HG03175 (cell line): ENCODE results near the gene ST6GALNAC2.

ENCODE experiments used
- ATAC-seq: cut with Tn5 transposase; IDR thresholded peaks from one replicate; pipeline ENCODE4 v1.9.1; 2021; ENCODE audit warnings: mild to moderate bottlenecking, moderate library complexity; ENCODE audit not compliant: unreplicated experiment

Gene ST6GALNAC2

DNA sequence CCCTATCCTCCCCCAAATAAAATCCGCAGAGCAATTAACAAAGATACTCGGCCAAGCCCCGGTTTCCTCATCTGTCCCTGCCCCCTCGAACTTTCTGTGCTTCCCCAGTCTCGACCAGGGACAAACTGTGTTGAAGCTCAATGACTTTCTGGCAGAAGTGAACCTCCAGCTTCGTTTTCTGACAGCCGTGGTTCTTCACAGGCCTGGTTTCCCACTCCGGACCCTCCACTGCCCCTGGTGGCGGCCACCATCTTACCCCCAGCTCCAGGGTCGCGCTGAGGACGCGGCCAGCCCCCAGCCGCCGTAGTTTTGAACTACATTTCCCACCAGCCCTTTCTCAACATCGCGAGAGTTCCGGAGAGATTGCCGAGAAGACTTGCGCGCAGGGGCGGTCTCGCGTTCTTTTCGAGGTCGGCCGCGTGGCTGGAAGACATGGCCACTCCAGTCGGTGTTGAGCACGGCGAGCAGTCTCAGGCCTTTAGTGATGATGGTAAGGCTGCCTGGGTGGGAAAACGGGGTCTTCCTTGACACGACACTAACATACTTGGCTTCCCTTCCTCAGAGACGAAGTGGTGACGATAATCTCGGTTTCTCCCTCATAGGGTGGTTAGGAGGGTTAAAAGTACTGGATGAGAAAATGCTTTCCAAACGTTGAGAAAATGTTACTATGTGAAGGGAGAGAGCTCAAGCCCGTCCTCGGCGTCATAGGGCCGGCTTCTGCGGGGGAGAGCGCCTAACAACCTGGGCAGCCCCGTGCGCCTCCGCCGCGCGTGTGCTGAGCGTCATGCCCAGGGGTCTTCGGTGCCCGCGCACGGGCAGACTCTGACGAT lies 28.1 kb downstream of the ST6GALNAC2 start:
- ATAC-seq, result peak; percentile 87

- ATAC-seq, result no peak
Measured at GRCh38 chr17:76556765-76557367, 28.8 kb downstream of the ST6GALNAC2 start.

- no peak for ATAC-seq
Measured at GRCh38 chr17:76554131-76554530, 31.5 kb downstream of the ST6GALNAC2 start.

DNA sequence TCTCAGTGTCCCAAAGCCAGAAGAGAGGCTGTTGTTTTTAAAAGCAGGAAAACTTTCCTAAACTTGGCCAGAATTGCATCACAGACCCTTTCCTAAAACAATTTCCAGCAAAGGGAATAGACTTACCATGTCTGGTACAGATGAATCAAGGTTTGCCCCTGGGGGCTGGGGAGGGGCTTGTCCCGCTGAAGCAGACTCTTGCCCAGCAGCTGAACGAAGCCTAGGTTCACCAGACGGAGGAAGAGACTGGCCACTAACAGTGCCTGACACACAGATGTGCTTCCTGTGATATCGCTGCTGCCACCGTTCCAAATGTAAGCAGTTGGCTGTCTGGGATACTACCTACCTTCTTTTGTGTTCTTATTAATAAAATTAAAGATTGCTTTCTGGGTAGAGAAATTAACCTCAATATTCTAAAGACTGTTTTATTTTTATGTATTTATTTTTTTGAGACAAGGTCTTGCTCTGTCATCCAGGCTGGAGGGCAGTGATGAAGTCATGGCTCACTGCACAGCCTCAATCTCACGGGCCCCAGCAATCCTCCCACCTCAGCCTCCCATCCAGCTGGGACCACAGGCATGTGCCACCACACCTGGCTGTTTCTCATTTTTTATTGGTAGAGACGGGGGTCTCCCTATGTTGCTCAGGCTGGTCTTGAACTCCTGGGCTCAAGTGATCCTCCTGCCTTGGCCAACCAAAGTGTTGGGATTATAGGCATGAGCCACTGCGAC lies 32.3 kb downstream of the ST6GALNAC2 start:
- ATAC-seq, result no peak

- ATAC-seq, result no peak
Measured at GRCh38 chr17:76551685-76552084, 34.0 kb downstream of the ST6GALNAC2 start.

DNA sequence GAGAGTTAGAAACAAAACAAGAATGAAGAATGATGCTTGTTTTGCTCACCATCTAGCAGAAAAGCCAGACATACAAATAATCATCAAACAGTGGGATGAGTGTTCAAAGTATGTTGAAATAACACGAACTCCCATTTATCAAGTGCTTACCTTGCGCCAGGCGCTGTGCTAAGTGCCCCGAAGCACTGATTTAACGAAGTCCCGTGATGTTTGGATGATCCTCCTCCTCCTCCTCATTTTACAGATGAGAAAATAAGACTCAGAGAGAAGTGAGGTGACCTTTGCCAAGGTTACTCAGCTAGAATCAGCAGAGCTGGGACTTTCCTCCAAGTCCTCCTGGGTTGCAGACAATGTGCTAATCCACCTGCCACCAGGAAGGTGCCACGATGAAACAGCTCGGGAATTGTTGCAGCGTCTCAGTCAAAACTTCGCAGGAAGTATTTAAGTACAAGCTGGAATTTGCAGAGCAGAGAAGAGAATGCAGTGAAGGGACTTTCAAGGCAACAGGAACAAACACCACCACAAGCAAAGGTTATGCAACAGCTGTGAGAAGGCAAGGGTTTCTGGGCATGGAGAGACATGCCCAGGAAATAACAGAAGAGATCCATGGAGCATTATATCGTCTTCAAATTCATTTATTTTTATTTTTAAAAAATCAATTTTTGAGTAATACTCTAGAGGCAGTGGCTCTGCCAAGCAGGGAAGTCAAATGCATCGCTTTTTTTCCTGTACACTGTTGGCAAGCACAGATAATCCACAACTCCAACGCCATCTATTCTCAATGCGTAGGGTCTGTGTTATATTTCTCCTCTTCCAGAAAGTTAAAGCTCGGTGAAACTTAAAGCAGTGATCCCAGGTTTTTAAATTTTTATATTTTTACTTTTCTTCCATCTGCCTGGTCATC lies 34.7 kb downstream of the ST6GALNAC2 start:
- no peak for ATAC-seq

- no peak for ATAC-seq
Measured at GRCh38 chr17:76549539-76549938, 36.1 kb downstream of the ST6GALNAC2 start.

GRCh38 chr17:76549215-76549518 lies 36.5 kb downstream of the ST6GALNAC2 start:
- no peak for ATAC-seq

GRCh38 chr17:76548378-76549214 lies 37.1 kb downstream of the ST6GALNAC2 start:
- no peak for ATAC-seq

DNA sequence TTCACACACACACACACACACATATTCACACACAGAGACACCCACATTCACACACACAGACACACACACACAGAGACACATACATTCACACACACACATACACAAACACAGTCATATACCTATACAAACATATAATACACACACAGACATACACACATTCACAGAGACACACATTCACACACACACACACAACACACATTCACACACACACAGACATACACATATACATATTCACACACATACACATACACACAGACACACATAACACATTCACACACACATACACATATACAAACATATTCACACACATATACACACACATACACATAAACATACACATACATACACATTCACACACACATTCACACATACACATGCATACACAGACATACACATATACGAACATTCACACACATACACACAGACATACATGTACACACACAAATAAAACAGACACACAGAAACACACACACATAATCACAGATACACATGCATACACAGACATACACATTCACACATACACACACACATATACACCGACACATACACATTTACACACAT lies 37.9 kb downstream of the ST6GALNAC2 start:
- no peak for ATAC-seq

DNA sequence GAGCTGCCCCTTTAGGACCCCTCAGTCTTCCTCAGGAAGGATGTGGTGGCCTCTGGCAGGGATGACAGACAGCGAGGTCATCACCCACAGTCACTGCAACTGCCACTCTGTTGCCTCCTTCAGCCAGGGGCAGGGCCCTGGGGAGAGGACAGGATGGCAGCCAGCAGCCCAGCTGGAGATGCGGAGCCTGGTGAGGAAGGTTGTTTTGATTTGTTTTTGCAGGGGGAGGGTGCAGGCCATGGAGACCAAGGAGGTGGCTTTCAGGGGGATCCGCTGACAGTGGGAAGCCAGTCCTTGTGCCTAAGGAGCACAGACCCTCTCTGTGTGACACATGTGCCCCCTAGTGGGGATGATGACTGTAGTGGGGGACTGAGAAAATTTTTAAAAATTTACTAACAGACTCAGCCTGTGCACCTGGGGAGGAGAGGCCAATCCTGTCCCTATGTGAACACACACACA lies 38.4 kb downstream of the ST6GALNAC2 start:
- ATAC-seq, result no peak

GRCh38 chr17:76546556-76547182 lies 39.0 kb downstream of the ST6GALNAC2 start:
- ATAC-seq, result no peak

DNA sequence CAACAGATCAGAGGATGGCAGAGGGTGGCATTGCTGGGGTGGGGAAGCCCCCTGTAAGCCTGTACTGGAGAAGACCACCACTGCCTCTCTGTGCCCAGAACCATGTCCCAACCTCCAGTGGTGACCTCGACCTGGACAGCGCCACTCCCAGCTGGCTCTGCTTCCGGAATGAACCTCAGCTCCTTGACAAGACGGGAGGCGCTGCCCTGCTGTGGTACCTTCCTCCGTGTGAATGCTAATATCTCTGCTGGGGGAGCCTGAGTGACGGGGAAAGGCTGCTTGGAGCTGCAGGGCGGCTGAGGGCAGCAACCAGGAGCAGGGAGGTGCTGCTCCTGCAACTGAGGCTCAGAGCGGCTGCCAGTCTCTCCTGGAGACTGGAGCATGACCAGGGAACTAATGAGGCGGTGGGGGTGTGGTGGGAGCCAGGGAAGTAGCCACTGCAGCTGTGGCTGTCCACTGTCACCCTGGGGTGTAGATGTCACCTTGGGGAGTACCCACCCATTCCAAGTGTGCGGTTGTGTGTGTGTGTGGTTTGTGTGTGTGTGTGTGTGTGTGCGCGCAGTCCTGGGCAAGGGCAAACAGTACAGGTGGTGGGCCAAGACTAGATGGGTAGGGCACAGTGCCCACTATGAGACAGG lies 39.6 kb downstream of the ST6GALNAC2 start:
- ATAC-seq, result no peak

DNA sequence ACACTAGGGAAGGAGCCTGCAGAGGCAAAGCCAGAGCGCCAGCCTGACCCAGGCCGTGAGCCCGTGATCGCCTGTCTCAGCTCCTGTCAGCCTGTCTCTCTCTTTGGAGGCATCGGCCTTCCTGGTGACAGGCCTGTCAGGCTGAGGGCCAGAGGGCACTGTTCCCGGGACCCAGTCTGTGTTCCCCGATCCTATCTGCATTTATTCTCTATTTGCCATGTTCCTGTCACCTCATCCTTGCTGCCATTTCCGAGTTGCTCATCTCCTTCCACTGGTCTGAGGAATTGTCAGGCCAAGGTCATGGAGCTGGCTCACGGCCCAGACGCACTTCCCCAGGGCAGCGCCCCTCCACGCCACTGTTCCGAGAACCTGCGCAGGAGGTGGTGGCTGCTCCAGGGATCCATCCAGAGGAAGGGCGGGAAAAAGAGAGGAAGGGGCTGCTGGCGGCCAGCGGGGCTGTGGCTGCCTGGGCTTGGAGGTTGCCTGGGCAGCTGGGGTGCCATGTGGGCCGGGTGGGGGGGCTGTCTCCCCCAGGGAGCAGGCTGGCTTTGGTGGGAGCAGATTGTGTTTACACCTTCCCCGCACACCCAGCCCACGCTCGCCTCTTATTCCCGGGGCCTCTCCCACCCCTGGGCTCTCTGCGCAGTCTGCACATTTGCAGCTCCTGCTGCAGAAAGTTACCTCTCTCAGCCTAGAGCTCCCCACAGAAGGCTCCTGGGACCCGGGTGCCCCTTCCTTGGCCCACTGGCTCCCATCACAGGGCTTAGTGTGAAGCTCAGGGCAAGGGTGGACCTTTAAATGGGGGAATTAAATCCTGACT lies 40.9 kb downstream of the ST6GALNAC2 start:
- ATAC-seq, result no peak

DNA sequence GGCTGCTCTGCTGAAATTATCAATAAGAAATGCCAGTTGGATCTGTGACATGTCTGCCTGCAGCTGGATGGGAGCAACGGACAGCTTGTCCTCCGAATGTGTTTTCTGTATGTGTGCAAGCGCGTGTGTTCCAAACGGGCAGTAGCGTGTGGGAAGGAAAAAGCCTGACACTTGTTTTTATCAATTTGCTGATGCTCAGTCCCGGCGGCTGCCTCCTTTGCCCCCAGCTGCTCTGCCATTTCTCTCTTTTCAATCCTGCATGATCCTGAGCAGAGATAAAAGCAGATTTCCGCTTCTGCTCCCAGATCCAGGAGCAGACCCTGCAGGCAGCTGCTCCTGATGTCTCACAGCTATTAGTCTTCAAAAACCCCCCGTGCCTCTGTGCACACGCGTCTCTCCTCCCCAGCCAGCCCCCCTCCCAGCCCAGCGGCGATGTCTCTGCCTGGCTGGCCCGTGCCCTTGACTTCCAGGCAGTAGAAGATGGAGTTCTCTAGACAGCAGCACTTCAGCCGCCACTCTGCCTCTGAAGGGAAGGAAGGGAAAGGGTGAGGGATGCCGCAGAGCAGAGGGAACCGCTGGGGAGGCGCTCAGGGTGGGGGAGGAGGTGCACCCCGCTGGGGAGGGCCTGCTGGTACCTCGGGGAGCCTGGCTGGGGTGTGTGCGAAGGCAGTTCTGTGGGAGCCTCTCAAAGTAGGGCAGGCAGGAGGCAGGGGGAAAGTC lies 41.7 kb downstream of the ST6GALNAC2 start:
- ATAC-seq, result no peak

DNA sequence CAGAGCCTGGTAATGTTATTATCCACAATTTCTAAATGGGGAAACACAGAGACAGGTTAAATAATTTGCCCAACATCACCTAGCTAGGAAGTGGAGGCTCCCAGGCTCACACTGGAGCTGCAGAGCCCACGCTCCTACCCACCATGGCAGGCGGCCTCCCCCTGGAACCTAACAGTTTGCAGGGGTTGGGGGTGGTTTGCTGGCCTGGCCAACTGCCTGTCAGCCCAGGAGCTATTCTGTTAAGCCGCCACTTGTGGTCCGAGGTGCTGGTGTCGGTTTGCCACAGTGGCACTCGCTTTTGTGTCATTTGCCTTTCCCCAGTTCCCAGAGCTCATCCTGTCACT lies 42.2 kb downstream of the ST6GALNAC2 start:
- ATAC-seq, result no peak

DNA sequence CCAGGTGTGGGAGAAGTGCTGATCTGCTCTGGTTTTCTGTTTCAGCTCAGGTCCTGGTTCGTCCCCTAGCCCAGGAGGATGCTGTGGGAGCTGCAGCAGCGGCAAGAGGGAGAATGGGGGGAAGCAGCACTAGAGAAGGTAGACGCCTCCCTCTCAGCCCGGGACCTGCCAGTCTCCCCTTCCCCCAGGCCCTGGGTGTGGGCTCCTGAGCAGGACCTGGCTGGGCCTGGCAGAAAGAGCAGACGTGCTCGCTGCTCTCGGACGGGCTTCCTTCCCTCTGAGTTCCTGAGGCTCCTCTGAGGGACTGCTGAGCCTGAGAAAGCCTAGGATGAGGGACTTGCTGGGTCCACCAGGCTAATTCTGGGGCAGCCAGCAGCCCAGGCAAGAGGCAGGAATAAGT lies 42.7 kb downstream of the ST6GALNAC2 start:
- no peak for ATAC-seq
